Midbrain (tissue), 1 donor: Measurements from ENCODE around the gene STAB2.
"Not testable (repeated sequence)": the region's sequence is repeated elsewhere in the genome, so short reads cannot be mapped to it uniquely, and the experiment has no call there.

Experiments used
- DNase-seq: peaks from one replicate; lab custom pipeline; 2025; lab: John Stamatoyannopoulos, UW

The STAB2 gene

GRCh38 chr12:103809639-103810038, 222.6 kb downstream of the STAB2 start:
- not testable (repeated sequence) for DNase-seq

DNA sequence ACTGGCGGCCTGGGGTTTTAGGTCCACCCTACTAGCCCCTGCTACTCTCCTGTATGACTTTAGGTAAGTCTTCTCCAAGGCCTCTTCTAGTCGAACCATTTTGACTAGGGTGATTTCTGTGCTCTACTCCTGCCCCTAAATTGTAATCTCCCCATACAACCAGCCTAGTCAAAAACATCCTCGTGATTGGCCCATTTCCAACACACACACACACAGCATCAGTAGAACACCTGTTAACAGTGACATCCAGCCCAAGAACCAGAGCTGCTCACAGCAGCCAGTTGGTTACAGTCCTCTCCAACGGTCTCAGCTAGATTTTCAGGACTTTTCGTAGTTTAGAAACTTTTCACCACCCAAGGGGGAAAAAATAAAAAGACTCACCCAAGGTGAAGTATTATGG, 223.0 kb downstream of the STAB2 start:
- no peak for DNase-seq

DNA sequence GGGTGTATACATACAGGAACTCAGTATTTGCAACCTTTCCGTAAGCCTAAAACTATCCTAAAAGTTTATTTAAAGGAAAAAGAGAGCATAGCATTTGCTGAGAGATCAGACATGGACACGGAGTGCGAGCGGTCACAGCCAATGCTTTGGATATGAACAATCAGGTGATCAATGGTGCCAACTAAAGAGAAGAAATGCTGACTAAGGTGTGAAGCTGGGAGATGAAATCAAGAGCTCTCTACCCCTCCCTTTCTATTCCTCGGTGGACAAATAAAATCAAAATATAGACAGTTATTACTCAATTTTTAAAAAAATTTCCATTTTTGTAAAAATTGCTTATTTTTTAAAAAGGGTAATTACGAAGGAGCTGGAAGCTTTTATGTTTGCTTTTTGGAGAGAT, 224.7 kb downstream of the STAB2 start:
- DNase-seq, result no peak

DNA sequence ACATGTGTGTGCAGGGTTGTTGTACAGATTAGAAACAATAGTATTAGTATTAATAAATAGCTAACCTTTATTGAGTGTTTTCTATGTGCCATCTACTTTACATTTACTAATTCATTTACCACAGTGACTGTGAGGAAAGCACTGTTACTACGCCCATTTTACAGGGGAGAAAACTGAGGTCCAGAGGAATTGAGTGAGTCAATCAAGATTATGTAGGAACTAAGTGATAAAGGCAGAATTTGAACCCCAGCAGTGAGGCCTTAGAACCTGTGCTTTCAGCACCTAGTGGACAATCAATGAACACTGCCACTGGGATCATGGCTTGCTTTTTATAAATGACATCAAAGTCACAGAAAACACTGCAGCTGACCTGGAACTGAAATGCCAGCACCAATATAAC, 225.7 kb downstream of the STAB2 start:
- DNase-seq, result no peak

- DNase-seq, result no peak
These were observed 226.4 kb downstream of the STAB2 start for GRCh38 chr12:103813426-103813825.

DNA sequence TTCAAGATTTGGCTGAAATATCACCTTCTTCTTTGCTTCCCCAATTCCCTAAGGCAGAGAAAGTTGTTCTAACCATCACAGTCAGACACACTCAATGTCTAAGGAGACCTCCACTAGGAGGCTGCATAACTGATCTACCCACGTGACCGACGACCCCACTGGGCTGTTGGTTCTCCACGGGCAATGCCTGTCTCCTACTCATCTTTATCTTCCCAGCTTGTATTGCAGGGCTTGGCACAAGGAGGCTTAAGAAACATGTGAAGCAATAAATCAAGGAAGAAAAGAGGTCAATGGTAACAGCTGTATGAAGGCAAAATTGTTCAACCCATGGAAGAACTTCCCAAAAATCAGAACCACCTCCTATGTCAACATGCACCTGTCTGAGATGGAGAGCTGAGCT, 226.9 kb downstream of the STAB2 start:
- DNase-seq, result no peak

DNA sequence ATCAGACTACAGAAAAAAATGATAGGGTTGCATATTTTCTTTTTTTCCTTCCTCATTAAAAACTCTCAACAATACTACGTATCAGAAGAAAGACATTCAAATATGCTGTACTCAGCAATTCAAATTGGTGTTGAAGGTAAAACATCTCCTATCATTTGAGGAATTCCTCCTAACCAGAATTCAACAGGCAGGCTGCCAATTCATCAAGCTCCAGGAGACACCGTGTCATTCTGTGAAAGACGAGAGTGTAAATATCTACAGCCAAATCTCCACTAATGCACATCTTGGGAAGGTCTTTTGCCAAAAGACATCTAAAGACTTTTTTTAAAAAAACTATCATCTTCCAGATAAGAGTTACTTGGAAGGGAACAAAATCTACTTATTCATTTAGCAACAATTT, 227.4 kb downstream of the STAB2 start:
- no peak for DNase-seq
